ENCODE results near the gene STAC3.

The STAC3 gene

GRCh38 chr12:57240066-57240921 is 10.7 kb downstream of the STAC3 start (continued):
- TF ChIP-seq ZNF837 (tag by site-specific recombination; IDR thresholded peaks at IDR 0.05) (peak; percentile 25; the same call in 1 of the 2 replicates), ZNF404 (tag by site-specific recombination; IDR thresholded peaks at IDR 0.05) (no peak), ZNF311 (tag by site-specific recombination; IDR thresholded peaks at IDR 0.05; ENCODE audit: borderline replicate concordance) (no peak), ZNF664 (tag by site-specific recombination; IDR thresholded peaks at IDR 0.05) (no peak), ZNF114 (tag by site-specific recombination; IDR thresholded peaks at IDR 0.05) (no peak), SETDB1 (IDR thresholded peaks at IDR 0.05; ENCODE audit: insufficient read length, low read length) (no peak), KLF16 (tag by site-specific recombination; IDR thresholded peaks at IDR 0.05) (peak; percentile 70), ZNF433 (tag by site-specific recombination; IDR thresholded peaks at IDR 0.05; ENCODE audit: low read depth) (no peak), ZNF10 (tag by site-specific recombination; IDR thresholded peaks at IDR 0.05) (no peak), IKZF3 (tag by site-specific recombination; IDR thresholded peaks at IDR 0.05) (peak; percentile 74), ZNF747 (tag by site-specific recombination; IDR thresholded peaks at IDR 0.05) (no peak), MZF1 (tag by site-specific recombination; IDR thresholded peaks at IDR 0.05; ENCODE audit: borderline replicate concordance) (no peak), ZNF670 (tag by site-specific recombination; IDR thresholded peaks at IDR 0.05; ENCODE audit: low read depth) (no peak), ZFP69B (tag by site-specific recombination; IDR thresholded peaks at IDR 0.05) (no peak), SCRT2 (tag by site-specific recombination; IDR thresholded peaks at IDR 0.05) (no peak), REPIN1 (tag by site-specific recombination; IDR thresholded peaks at IDR 0.05; ENCODE audit: low read depth) (no peak), ZNF112 (tag by site-specific recombination; IDR thresholded peaks at IDR 0.05) (no peak), MYNN (tag by site-specific recombination; IDR thresholded peaks at IDR 0.05; ENCODE audit: borderline replicate concordance) (no peak), BCL11B (tag by site-specific recombination; IDR thresholded peaks at IDR 0.05; ENCODE audit: low read depth) (peak; percentile 81), ZFP41 (tag by site-specific recombination; IDR thresholded peaks at IDR 0.05; ENCODE audit: borderline replicate concordance) (no peak), ZNF23 (tag by site-specific recombination; IDR thresholded peaks at IDR 0.05; ENCODE audit: borderline replicate concordance) (no peak), WT1 (tag by site-specific recombination; IDR thresholded peaks at IDR 0.05) (no peak), ZNF394 (tag by site-specific recombination; IDR thresholded peaks at IDR 0.05; ENCODE audit: borderline replicate concordance) (no peak; the same call in 1 of the 2 replicates), ZNF626 (tag by site-specific recombination; IDR thresholded peaks at IDR 0.05) (no peak), KLF8 (tag by site-specific recombination; IDR thresholded peaks at IDR 0.05) (peak; percentile 55), MEIS1 (CRISPR knock-in tag; IDR thresholded peaks at IDR 0.05; ENCODE audit: borderline replicate concordance) (no peak), TCF7L2 (IDR thresholded peaks at IDR 0.05; ENCODE audit: borderline replicate concordance, low read depth, low read length) (no peak), GLI4 (tag by site-specific recombination; IDR thresholded peaks at IDR 0.05) (no peak), ZNF16 (tag by site-specific recombination; IDR thresholded peaks at IDR 0.05; ENCODE audit: low read depth) (no peak), ZNF501 (tag by site-specific recombination; IDR thresholded peaks at IDR 0.05) (peak; percentile 78), ZNF510 (tag by site-specific recombination; IDR thresholded peaks at IDR 0.05; ENCODE audit: insufficient replicate concordance) (no peak), ZNF791 (tag by site-specific recombination; IDR thresholded peaks at IDR 0.05) (no peak), ZNF416 (tag by site-specific recombination; IDR thresholded peaks at IDR 0.05) (no peak), ZNF146 (tag by site-specific recombination; IDR thresholded peaks at IDR 0.05) (no peak; the same call in 1 of the 2 replicates)
- TF ChIP-seq, protein P1, sequence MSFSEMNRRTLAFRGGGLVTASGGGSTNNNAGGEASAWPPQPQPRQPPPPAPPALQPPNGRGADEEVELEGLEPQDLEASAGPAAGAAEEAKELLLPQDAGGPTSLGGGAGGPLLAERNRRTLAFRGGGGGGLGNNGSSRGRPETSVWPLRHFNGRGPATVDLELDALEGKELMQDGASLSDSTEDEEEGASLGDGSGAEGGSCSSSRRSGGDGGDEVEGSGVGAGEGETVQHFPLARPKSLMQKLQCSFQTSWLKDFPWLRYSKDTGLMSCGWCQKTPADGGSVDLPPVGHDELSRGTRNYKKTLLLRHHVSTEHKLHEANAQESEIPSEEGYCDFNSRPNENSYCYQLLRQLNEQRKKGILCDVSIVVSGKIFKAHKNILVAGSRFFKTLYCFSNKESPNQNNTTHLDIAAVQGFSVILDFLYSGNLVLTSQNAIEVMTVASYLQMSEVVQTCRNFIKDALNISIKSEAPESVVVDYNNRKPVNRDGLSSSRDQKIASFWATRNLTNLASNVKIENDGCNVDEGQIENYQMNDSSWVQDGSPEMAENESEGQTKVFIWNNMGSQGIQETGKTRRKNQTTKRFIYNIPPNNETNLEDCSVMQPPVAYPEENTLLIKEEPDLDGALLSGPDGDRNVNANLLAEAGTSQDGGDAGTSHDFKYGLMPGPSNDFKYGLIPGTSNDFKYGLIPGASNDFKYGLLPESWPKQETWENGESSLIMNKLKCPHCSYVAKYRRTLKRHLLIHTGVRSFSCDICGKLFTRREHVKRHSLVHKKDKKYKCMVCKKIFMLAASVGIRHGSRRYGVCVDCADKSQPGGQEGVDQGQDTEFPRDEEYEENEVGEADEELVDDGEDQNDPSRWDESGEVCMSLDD (tag by site-specific recombination; IDR thresholded peaks at IDR 0.05) = peak; percentile 63
- TF ChIP-seq, protein P2, sequence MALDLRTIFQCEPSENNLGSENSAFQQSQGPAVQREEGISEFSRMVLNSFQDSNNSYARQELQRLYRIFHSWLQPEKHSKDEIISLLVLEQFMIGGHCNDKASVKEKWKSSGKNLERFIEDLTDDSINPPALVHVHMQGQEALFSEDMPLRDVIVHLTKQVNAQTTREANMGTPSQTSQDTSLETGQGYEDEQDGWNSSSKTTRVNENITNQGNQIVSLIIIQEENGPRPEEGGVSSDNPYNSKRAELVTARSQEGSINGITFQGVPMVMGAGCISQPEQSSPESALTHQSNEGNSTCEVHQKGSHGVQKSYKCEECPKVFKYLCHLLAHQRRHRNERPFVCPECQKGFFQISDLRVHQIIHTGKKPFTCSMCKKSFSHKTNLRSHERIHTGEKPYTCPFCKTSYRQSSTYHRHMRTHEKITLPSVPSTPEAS (tag by site-specific recombination; IDR thresholded peaks at IDR 0.05) = peak; percentile 58
- TF ChIP-seq, protein P3, sequence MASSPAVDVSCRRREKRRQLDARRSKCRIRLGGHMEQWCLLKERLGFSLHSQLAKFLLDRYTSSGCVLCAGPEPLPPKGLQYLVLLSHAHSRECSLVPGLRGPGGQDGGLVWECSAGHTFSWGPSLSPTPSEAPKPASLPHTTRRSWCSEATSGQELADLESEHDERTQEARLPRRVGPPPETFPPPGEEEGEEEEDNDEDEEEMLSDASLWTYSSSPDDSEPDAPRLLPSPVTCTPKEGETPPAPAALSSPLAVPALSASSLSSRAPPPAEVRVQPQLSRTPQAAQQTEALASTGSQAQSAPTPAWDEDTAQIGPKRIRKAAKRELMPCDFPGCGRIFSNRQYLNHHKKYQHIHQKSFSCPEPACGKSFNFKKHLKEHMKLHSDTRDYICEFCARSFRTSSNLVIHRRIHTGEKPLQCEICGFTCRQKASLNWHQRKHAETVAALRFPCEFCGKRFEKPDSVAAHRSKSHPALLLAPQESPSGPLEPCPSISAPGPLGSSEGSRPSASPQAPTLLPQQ (tag by site-specific recombination; IDR thresholded peaks at IDR 0.05) = peak; percentile 71

All from HEK293 (cell line).